AG04450 (cell line): ENCODE data around the gene SLC16A9. TPM values are rescaled to one million over a fixed set of nuclear protein-coding genes. Genes with fewer than 3 reads are reported as not detected.

Experiments
- CTCF ChIA-PET: fragments of 300-600, 350-600 bp; formaldehyde crosslinking; extraction: SDS; loops from one replicate; lab custom pipeline; 2022; ENCODE audit warnings: antibody characterized with exemption, inconsistent platforms; lab: Charles Lee
- POLR2A ChIA-PET: fragments of 350-600 bp; formaldehyde crosslinking; extraction: SDS; loops from one replicate; lab custom pipeline; 2021; ENCODE audit warnings: antibody characterized with exemption, inconsistent platforms; lab: Yijun Ruan, JAX
- DNase-seq: peaks from one replicate; pipeline ENCODE4 v3.0.0-alpha.2; 2011; ENCODE audit warnings: low read depth, low spot score
- H3K27ac ChIP-seq: one replicate; pipeline ENCODE4 v1.5.1; 2012; ENCODE audit warnings: low read depth, low read length, control low read depth
- H3K27me3 ChIP-seq: one replicate; pipeline ENCODE4 v1.6.0; 2012; ENCODE audit warnings: low read length; ENCODE audit not compliant: control insufficient read depth, insufficient read depth
- H3K4me3 ChIP-seq: 2 replicates; pipeline ENCODE4 v1.5.1; 2011; ENCODE audit warnings: mild to moderate bottlenecking, low read depth, low read length, control low read depth
- H3K9me3 ChIP-seq: 2 replicates; pipeline ENCODE4 v1.5.1; 2012; ENCODE audit warnings: low read length; ENCODE audit not compliant: control insufficient read depth, insufficient read depth
- CTCF ChIP-seq: IDR thresholded peaks from 2 replicates; pipeline ENCODE4 v1.5.1; 2011; ENCODE audit warnings: low read depth, low read length, control low read depth, inconsistent platforms
- polyA plus RNA-seq: library from polyadenylated mRNA; depleted of rRNA; stranded (reverse); fragments of >200 nt; gene quantifications from 2 replicates; pipeline ENCODE4 v1.2.3, GENCODE V29; 2011; rRNA removed

SLC16A9 gene
- polyA plus RNA-seq, 1 experiment, result 0.12 TPM

GRCh38 chr10:59606551-59606961 lies 103.1 kb downstream of the SLC16A9 start:
- DNase-seq, result no peak
- no peak for TF ChIP-seq CTCF
- POLR2A ChIA-PET, result no interaction called here

GRCh38 chr10:59601985-59602384 lies 107.7 kb downstream of the SLC16A9 start:
- POLR2A ChIA-PET, result no interaction called here
- Histone ChIP-seq H3K9me3 (no peaks in the 10 kb centered on the region), H3K27me3 (no peaks in the 10 kb centered on the region), H3K4me3 (no peak overlapping the region), H3K27ac (no peak overlapping the region)
- TF ChIP-seq CTCF, result no peak
- DNase-seq, result no peak
- CTCF ChIA-PET, result no interaction called here

More at GRCh38 chr10:59606551-59606961, 103.1 kb downstream of the SLC16A9 start:
- Histone ChIP-seq H3K9me3 (no peaks in the 10 kb centered on the region), H3K4me3 (no peak overlapping the region), H3K27ac (no peak overlapping the region), H3K27me3 (no peaks in the 10 kb centered on the region)
- CTCF ChIA-PET, result interaction anchor here (0.8 kb wide), 1 partner anchor 597 kb away, joined by 3 read pairs; no protein-coding TSS in a partner anchor

Other genes starting within 250 kb of the SLC16A9 start
- not detected in 2 replicates for gene MRLN, start 43.6 kb upstream of the SLC16A9 start, polyA plus RNA-seq
- 42.2 and 51.1 TPM in 2 replicates for gene CCDC6, start 196.7 kb upstream of the SLC16A9 start, polyA plus RNA-seq